HepG2 (cell line): ENCODE measurements around the gene NPHP3. TPM values are rescaled to one million over a fixed set of nuclear protein-coding genes. Genes with fewer than 3 reads are reported as not detected.

Experiments used
- ATAC-seq: fragments of 200-7000 bp; cut with Tn5 transposase; 3 replicates; pipeline ENCODE4 v1.9.1; 2020; ENCODE audit warnings: mild to moderate bottlenecking, moderate library complexity
- BruUV-seq: library from RNA; stranded (reverse); fragments of 400-500 nt; replicated peaks from 2 replicates; lab custom pipeline; 2021; lab: Mats Ljungman, UMichigan
- CTCF ChIA-PET: fragments of 300-600 bp; formaldehyde crosslinking; extraction: SDS; loops from one replicate; lab custom pipeline; 2021; ENCODE audit warnings: low total read pairs, inconsistent platforms, low intra/inter-chr PET ratio; lab: Yijun Ruan, JAX
- POLR2A ChIA-PET: fragments of 350-600 bp; sonication (Branson Sonifier 250); formaldehyde crosslinking; loops from one replicate; lab custom pipeline; 2020; ENCODE audit warnings: antibody characterized with exemption, inconsistent platforms; lab: Yijun Ruan, JAX
- DNase-seq: peaks from one replicate; pipeline ENCODE4 v3.0.0-alpha.2; 2015; ENCODE audit warnings: low spot score
- FAIRE-seq: peaks from 3 replicates; lab custom pipeline; 2011; peaks lifted over from hg19 to GRCh38; lab: Jason Lieb, UNC
- H2AFZ ChIP-seq: one replicate; pipeline ENCODE4 v1.6.1; 2011; ENCODE audit warnings: low read length, inconsistent platforms
- H3K27ac ChIP-seq: fragments of 300-600 bp; 3 replicates; pipeline ENCODE4 v1.8.0; 2011; ENCODE audit warnings: mixed run types, mild to moderate bottlenecking, mixed read lengths, low read length, inconsistent platforms; ENCODE audit not compliant: insufficient read depth; ENCODE audit errors: extremely low read length
- H3K27me3 ChIP-seq, 2 experiments: fragments of 200-600 bp in 1 of 2; 2 replicates in 1 of 2; 3 replicates in 1 of 2; pipeline versions ENCODE4 v1.6.0 to v1.8.0; 2011; ENCODE audit warnings: low read length in 2 of 2, mild to moderate bottlenecking in 2 of 2, moderate library complexity in 2 of 2, inconsistent platforms in 1 of 2; ENCODE audit not compliant: insufficient read depth in 2 of 2, control insufficient read depth in 1 of 2
- H3K36me3 ChIP-seq, 2 experiments: fragments of 200-600 bp in 1 of 2; replicated peaks in 1 of 2; 2 replicates in 1 of 2; 3 replicates in 1 of 2; pipeline versions ENCODE4 v1.5.1 to v1.8.0; 2011; ENCODE audit warnings: low read length in 2 of 2, inconsistent platforms in 1 of 2; ENCODE audit not compliant: insufficient read depth in 2 of 2, control insufficient read depth in 1 of 2
- H3K4me1 ChIP-seq: 2 replicates; pipeline ENCODE4 v1.5.1; 2012; ENCODE audit warnings: low read length, inconsistent platforms; ENCODE audit not compliant: insufficient read depth
- H3K4me2 ChIP-seq: 2 replicates; pipeline ENCODE4 v1.6.0; 2011; ENCODE audit warnings: low read depth, low read length, inconsistent platforms
- H3K4me3 ChIP-seq, 3 experiments: fragments of 200-600 bp in 1 of 3; sonication (generic), shearing (Covaris generic) in 1 of 3; replicated peaks in 1 of 3; 2 replicates each; pipeline ENCODE4 v1.5.1; 2011 to 2016; ENCODE audit warnings: low read length in 3 of 3, inconsistent platforms in 2 of 3, low read depth in 2 of 3, mild to moderate bottlenecking in 2 of 3, control low read depth in 1 of 3, mixed read lengths in 1 of 3; ENCODE audit not compliant: insufficient read depth in 1 of 3
- H3K79me2 ChIP-seq: one replicate; pipeline ENCODE4 v1.6.1; 2011; ENCODE audit warnings: low read length, inconsistent platforms; ENCODE audit not compliant: insufficient read depth
- H3K9ac ChIP-seq: 2 replicates; pipeline ENCODE4 v1.6.0; 2011; ENCODE audit warnings: mild to moderate bottlenecking, low read depth, low read length, inconsistent platforms; ENCODE audit not compliant: insufficient read depth
- H3K9me3 ChIP-seq: 2 replicates; pipeline ENCODE4 v1.5.1; 2012; ENCODE audit warnings: mild to moderate bottlenecking, low read length
- H4K20me1 ChIP-seq: 2 replicates; pipeline ENCODE4 v1.6.0; 2011; ENCODE audit warnings: inconsistent platforms, mild to moderate bottlenecking, low read length, moderate library complexity; ENCODE audit not compliant: insufficient read depth
- CBX5 ChIP-seq: sonication (generic); formaldehyde crosslinking; IDR thresholded peaks from 2 replicates; pipeline ENCODE4 v1.4.0; 2020; ENCODE audit warnings: missing genetic modification reagents, borderline replicate concordance
- CREM ChIP-seq, 2 experiments: sonication (generic) in 1 of 2; formaldehyde crosslinking in 1 of 2; IDR thresholded peaks; 2 replicates each; pipeline versions ENCODE4 v1.4.0 to v1.6.1; 2016 to 2020; ENCODE audit warnings: antibody characterized with exemption in 1 of 2, mild to moderate bottlenecking in 1 of 2, missing genetic modification reagents in 1 of 2
- ETS1 ChIP-seq: sonication (generic); formaldehyde crosslinking; IDR thresholded peaks from 2 replicates; pipeline ENCODE4 v1.4.0; 2020; ENCODE audit warnings: missing genetic modification reagents
- HHEX ChIP-seq: IDR thresholded peaks from 2 replicates; pipeline ENCODE4 v1.6.1; 2016; ENCODE audit warnings: control low read depth
- NFE2L1 ChIP-seq: sonication (generic); formaldehyde crosslinking; IDR thresholded peaks from 2 replicates; pipeline ENCODE4 v1.4.0; 2020; ENCODE audit warnings: missing genetic modification reagents, mild to moderate bottlenecking, borderline replicate concordance
- PAX8 ChIP-seq: sonication (generic); formaldehyde crosslinking; IDR thresholded peaks from 2 replicates; pipeline ENCODE4 v1.8.0; 2022; ENCODE audit warnings: mild to moderate bottlenecking, missing genetic modification reagents, borderline replicate concordance
- RFX1 ChIP-seq: fragments of 450-650 bp; IDR thresholded peaks from 2 replicates; pipeline ENCODE4 v1.6.1; 2017
- RXRA ChIP-seq: sonication (generic); formaldehyde crosslinking; IDR thresholded peaks from 2 replicates; pipeline ENCODE4 v1.5.1; 2020; ENCODE audit warnings: missing genetic modification reagents
- SRF ChIP-seq: IDR thresholded peaks from 2 replicates; pipeline ENCODE4 v1.6.1; 2011; ENCODE audit warnings: mild to moderate bottlenecking, low read depth, low read length, moderate library complexity
- ZBTB34 ChIP-seq: sonication (generic); formaldehyde crosslinking; IDR thresholded peaks from 2 replicates; pipeline ENCODE4 v1.8.0; 2022; ENCODE audit warnings: mild to moderate bottlenecking, missing genetic modification reagents
- ZNF235 ChIP-seq: sonication (generic); formaldehyde crosslinking; IDR thresholded peaks from 2 replicates; pipeline ENCODE4 v1.8.1; 2023; ENCODE audit warnings: mild to moderate bottlenecking, missing genetic modification reagents, borderline replicate concordance
- ZNF562 ChIP-seq: sonication (generic); formaldehyde crosslinking; IDR thresholded peaks from 2 replicates; pipeline ENCODE4 v1.8.0; 2022; ENCODE audit warnings: missing genetic modification reagents, borderline replicate concordance
- ZXDC ChIP-seq: sonication (generic); formaldehyde crosslinking; IDR thresholded peaks from 2 replicates; pipeline ENCODE4 v1.5.0; 2020; ENCODE audit warnings: mild to moderate bottlenecking, missing genetic modification reagents
- in situ Hi-C: cut with HindIII; loops from 2 replicates; pipeline ENCODE4 v1.10.0; 2017; ENCODE audit warnings: low pct_unique_long_range_greater_than_20kb; ENCODE audit not compliant: extremely low pct_ligation_motif_present
- intact Hi-C: fragments of 100-400 bp; cut with micrococcal nuclease; formaldehyde crosslinking; loops from one replicate; pipeline ENCODE4 v1.10.0; 2022; ENCODE audit not compliant: unreplicated experiment
- polyA plus RNA-seq, 8 experiments: library from polyadenylated mRNA; depleted of rRNA in 3 of 8; stranded (reverse) in 7 of 8; unstranded in 1 of 8; fragments of >200 nt; fragmentation: Illumina TruSeq in 4 of 8; extraction: Trizol in 4 of 8; gene quantifications; 2 replicates each; pipeline versions ENCODE4 v1.2.1 to v1.2.3, GENCODE V29; 2011 to 2016; ENCODE audit warnings: low read depth in 4 of 8, missing spikeins in 1 of 8, mixed read lengths in 1 of 8; ENCODE audit not compliant: insufficient read depth in 1 of 8
- total RNA-seq, 5 experiments: library from RNA; depleted of rRNA; stranded (reverse); fragments of >200 nt; fragmentation: Illumina TruSeq; extraction: Trizol; gene quantifications; 2 replicates each; pipeline ENCODE4 v1.2.3, GENCODE V29; 2016; ENCODE audit warnings: low read depth in 1 of 5
- TF ChIP-seq, protein P1 (sequence below): sonication (generic); formaldehyde crosslinking; IDR thresholded peaks from 2 replicates; pipeline ENCODE4 v1.8.0; 2022; ENCODE audit warnings: missing genetic modification reagents, mild to moderate bottlenecking, inconsistent platforms, borderline replicate concordance
- TF ChIP-seq, protein P2 (sequence below): sonication (generic); formaldehyde crosslinking; IDR thresholded peaks from 2 replicates; pipeline ENCODE4 v1.9.0; 2021; ENCODE audit warnings: missing genetic modification reagents, mild to moderate bottlenecking, borderline replicate concordance

NPHP3 gene
- total and polyA plus RNA-seq, 2 of the 13 experiments (the other 11 are each of a cell fraction or from before 2014, with no cell fraction given): 11.0 to 20.2 TPM

DNA sequence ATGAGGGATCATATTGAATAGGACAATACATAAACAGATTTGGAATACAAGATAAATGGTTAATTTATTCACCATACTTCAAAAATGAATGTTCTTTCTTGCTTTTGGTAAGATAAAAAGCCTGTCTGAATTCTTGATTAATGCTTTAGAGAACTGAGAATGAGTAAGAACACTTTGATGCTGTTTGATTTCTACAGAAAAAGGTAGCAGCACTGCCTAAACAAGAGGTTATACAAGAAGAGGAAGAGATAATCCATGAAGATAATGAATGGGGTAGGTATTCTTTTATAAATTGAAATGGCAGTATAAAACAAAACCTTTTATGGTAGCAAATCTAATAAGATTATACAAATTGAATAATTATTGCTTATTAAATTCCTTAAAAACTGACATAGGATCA is 46.8 kb downstream of the NPHP3 start:
- no peak overlapping the region for H2AFZ ChIP-seq
- H3K4me2 ChIP-seq: no peak overlapping the region
- no peak for ATAC-seq
- FAIRE-seq: no peak
- H4K20me1 ChIP-seq: no peaks in the 10 kb centered on the region
- ChIA-PET CTCF (no interaction called here), POLR2A (no interaction called here)
- no peak overlapping the region for H3K9ac ChIP-seq
- no peaks in the 10 kb centered on the region for H3K4me1 ChIP-seq
- no TSS peak for BruUV-seq
- intact Hi-C loops (no loop called here), in situ Hi-C loops (no loop called here)
- TF ChIP-seq NFE2L1 (CRISPR knock-in tag) (no peak), RFX1 (no peak), SRF (no peak), ETS1 (CRISPR knock-in tag) (no peak), ZNF562 (CRISPR knock-in tag) (no peak), ZNF235 (CRISPR knock-in tag) (no peak), PAX8 (no peak), ZBTB34 (CRISPR knock-in tag) (no peak), HHEX (CRISPR knock-in tag) (no peak), ZXDC (CRISPR knock-in tag) (no peak), RXRA (CRISPR knock-in tag) (no peak), CREM (IDR thresholded peaks at IDR 0.05) (no peak), CREM (CRISPR knock-in tag; IDR thresholded peaks at IDR 0.05) (no peak), CBX5 (CRISPR knock-in tag) (no peak)
- TF ChIP-seq, protein P1, sequence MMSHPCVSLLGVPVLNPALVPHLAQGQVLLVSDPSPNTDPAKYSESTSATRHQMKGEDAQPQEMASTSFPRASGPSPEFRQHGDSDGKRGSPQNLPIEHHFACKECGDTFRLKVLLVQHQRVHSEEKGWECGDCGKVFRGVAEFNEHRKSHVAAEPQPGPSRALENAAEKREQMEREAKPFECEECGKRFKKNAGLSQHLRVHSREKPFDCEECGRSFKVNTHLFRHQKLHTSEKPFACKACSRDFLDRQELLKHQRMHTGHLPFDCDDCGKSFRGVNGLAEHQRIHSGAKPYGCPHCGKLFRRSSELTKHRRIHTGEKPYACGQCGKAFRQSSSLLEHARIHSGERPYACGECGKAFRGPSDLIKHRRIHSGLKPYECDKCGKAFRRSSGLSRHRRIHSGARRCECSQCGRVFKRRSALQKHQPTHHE (CRISPR knock-in tag): no peak
- TF ChIP-seq, protein P2, sequence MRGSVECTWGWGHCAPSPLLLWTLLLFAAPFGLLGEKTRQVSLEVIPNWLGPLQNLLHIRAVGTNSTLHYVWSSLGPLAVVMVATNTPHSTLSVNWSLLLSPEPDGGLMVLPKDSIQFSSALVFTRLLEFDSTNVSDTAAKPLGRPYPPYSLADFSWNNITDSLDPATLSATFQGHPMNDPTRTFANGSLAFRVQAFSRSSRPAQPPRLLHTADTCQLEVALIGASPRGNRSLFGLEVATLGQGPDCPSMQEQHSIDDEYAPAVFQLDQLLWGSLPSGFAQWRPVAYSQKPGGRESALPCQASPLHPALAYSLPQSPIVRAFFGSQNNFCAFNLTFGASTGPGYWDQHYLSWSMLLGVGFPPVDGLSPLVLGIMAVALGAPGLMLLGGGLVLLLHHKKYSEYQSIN (CRISPR knock-in tag): no peak
- H3K9me3 ChIP-seq: no peaks in the 10 kb centered on the region
- no peak overlapping the region for H3K27ac ChIP-seq
- no peaks in the 10 kb centered on the region for H3K79me2 ChIP-seq
- H3K4me3 ChIP-seq: no peak overlapping the region
- no peaks in the 10 kb centered on the region for H3K27me3 ChIP-seq
- H3K36me3 ChIP-seq: peaks cover 5 to 45% of the 10 kb centered on the region in 2 experiments; a peak in 4 of 5 replicates
- no peak for DNase-seq
